HG02759 (cell line): ENCODE results near the gene ABCG1.
"Not testable (repeated sequence)": the region's sequence is repeated elsewhere in the genome, so short reads cannot be mapped to it uniquely, and the experiment has no call there.

Source experiments
- ATAC-seq: cut with Tn5 transposase; IDR thresholded peaks from one replicate; pipeline ENCODE4 v1.9.1; 2021; ENCODE audit warnings: mild to moderate bottlenecking, moderate library complexity; ENCODE audit not compliant: unreplicated experiment

Gene ABCG1

DNA sequence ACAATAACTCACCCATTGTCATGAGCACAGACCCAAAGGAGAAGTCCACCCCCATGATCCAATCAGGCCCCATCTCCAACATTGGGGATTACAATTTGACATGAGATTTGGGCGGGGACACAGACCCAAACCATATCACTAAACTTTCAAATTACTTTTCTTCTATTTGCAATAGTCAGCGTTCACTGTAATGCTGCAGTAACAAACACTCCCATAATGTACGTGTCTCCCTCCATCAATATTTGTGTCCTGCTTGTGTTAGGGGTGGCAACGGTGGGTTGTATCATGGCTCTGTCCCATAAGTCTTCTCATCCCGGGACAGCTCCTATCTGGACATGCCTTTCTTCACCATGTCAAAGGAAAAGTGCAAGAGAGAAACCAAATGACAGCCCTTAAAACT is 70.0 kb downstream of the ABCG1 start:
- ATAC-seq: no peak

GRCh38 chr21:42289926-42290325 is 71.0 kb downstream of the ABCG1 start:
- ATAC-seq: no peak

DNA sequence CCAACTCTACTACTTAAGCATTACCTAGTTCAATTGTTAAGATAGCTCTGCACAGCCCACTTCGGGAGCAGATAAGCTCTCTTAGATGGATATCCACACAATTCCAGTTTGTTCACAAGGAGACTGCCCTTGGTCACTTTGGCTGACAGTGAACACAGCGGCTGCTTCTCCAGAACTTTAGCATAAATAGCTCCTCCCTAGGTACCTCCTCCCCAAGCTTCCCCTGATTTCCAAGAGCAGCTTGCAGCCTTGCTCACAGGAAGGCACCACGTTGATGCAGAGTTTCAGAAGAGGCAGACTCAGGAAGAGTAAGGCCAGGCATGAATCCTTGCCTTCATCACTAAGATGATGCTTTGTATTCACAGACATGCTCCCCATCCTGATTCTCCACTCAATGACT is 71.6 kb downstream of the ABCG1 start:
- no peak for ATAC-seq

DNA sequence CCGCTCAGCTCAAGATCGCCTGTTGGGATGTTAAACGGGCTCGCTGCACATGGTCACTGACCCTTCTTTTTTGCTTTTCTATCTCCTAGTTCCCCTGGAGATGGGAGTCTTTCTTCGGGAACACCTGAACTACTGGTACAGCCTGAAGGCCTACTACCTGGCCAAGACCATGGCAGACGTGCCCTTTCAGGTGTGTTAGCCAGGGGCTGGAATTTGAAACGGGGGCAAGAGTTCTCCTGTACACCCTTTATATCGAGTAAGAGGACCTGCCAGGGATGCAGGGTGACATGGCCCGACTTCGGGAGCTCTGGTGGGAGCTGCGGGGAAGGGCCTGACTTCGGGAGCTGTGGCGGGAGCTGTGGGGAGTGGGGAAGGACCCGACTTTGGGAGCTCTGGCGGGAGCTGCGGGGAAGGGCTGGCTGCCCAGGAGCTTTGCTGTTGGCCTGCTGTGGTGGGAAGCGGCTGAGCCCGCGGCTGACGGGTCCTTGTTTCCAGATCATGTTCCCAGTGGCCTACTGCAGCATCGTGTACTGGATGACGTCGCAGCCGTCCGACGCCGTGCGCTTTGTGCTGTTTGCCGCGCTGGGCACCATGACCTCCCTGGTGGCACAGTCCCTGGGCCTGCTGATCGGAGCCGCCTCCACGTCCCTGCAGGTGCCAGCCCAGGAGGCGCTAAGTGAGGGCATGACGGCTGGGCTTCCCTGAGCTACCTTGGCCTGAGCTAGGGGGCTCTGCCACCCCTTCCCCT is 72.2 kb downstream of the ABCG1 start:
- ATAC-seq: no peak

GRCh38 chr21:42291751-42292562 is 73.0 kb downstream of the ABCG1 start:
- no peak for ATAC-seq

DNA sequence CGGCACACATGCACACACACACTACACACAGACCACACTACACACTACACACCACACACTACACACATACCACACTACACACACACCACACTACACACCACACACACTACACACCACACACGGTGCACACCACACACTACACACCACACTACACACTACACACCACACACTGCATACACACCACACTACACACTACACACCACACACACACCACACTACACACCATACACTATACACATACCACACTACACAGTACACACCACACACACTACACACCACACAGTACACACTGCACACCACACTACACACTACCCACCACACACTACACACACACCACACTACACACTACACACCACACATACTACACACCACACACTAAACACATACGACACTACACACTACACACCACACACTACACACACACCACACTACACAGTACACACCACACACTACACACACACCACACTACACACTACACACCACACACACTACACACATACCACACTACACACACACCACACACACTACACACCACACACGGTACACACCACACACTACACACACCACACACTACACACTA is 73.7 kb downstream of the ABCG1 start:
- not testable (repeated sequence) for ATAC-seq

DNA sequence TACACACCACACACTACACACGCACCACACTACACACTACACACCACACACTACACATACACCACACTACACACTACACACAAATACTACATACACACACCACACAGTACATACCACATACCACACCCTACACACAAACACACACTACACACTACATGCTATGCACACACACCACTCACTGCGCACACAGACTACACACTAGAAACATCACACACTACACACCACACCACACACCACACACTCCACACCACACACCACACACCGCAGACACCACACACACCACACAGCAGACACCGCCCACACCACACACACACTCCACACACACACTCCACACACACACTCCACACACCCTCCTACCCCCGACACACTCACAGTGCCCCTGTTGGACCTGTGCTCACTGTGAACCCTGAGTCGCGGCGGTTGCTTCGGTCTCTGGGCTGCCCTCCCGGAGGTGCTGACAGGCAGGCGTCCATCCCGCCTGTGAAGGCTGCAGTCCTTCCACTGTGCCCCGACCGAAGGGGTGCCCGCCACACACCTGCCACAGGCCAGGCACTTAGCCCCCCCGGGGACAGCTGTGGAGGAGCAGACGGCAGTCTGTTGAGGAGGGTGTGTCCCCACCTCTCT is 74.8 kb downstream of the ABCG1 start:
- no peak for ATAC-seq

DNA sequence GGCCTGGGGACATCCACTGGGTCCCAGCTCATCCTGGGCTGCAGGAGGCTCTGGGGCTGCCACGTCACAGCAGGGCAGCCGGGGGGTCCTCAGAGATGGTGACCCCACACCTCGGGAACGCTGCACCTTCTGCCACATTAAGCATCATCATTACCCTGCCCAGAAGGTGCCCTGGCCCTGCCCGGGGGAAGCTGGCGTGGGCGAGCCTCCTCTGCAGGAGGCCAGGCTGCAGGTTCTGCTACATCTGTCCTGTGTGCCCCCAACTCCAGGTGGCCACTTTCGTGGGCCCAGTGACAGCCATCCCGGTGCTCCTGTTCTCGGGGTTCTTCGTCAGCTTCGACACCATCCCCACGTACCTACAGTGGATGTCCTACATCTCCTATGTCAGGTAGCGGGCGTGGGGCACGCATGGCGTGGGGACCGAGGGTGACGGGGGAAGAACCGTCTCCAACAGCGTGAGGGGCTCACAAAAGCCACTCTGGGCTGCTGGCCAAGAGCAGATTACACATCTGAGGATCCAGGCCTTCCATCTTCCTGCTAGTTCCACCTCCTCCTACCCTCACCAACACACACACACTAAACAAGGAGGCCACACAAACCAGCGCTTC is 75.4 kb downstream of the ABCG1 start:
- no peak for ATAC-seq

DNA sequence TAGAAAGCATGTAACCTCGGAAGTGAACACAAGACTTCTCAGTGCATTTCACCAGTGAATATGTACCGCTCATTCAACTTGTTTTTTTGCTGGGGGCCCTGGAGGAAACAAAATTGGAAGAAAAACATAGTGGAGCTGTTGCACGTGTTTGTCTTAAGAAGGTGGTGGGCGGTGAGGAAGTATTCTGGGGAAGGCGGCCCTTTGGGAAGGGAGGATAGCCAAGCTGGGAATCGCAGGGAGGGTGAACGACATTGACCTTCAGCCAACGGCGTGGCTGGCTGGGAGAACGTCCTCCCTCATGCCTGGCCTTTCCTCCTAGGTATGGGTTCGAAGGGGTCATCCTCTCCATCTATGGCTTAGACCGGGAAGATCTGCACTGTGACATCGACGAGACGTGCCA is 76.9 kb downstream of the ABCG1 start:
- no peak for ATAC-seq

GRCh38 chr21:42296501-42296900 is 77.6 kb downstream of the ABCG1 start:
- no peak for ATAC-seq

GRCh38 chr21:42297377-42297776 is 78.4 kb downstream of the ABCG1 start:
- ATAC-seq: no peak

DNA sequence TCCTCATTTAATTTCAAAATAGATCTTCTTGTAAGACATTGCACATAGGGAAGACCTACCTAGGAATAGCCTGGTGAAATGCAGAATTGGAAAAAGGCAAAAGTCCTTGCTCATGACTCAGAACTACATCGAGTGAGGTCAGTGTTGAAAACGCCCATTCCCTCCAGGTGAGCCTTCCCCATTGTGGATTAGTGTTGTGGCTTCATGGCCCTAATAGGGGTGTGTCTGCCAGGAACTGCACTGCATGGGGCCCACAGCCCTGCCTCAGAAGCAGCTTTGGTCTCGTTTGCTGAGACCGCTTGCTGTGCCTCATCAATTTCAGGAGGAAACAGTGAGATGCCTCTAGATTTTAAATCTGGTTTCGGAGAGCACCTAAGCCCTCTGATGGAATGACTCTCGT is 79.3 kb downstream of the ABCG1 start:
- no peak for ATAC-seq

DNA sequence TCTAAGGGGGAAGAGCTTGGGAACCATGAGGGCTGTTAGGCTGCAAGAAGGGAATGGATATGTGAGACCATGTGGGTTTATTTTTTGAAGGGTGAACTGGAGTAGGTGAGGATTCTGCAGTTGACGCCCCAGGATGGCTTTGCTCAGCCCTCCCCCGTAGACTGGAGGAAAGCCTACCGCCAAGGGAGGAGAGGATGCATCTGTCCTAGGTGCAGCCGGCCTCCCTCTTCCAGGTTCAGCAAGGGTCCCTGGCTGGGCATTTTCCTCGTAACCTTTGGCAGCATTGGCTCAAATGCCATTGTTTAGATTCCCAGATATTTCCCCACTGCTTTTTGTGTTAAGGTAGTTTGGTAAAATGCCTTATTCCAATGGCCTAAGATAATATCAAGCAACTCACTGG is 79.7 kb downstream of the ABCG1 start:
- ATAC-seq: no peak

- ATAC-seq: no peak
Measured at GRCh38 chr21:42299324-42300044, 80.5 kb downstream of the ABCG1 start.

- no peak for ATAC-seq
Measured at GRCh38 chr21:42300045-42300583, 81.2 kb downstream of the ABCG1 start.

- no peak for ATAC-seq
Measured at GRCh38 chr21:42300956-42301355, 82.0 kb downstream of the ABCG1 start.

GRCh38 chr21:42301371-42302075 is 82.6 kb downstream of the ABCG1 start:
- no peak for ATAC-seq

DNA sequence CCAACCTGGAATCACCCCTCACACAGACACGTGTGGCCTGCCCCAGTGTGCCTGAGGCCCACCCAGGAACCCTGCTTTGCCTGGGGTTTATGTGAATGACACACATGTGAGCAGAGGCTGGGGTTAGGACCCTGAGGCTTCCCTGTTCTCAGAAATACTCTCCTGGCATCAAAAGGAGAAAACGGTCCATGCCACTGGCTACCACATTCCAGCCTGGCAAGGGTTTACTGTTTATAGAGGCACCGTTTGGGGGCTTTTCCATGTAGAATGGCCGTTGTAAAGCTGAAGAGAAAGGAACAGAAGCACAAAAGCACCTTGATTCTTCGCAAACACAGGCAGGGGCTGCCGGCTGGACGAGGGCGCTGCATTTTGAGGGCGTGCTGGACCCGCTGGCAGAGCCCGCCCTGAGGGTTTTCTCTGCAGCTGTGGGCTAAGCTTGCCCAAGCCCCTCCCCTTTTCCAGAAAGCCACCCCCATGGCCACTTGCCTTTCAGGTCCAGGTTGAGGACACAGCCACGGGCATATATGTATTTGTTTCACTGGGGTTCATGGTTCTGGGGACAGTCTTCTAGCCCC is 83.2 kb downstream of the ABCG1 start:
- no peak for ATAC-seq

GRCh38 chr21:42302794-42303193 is 83.9 kb downstream of the ABCG1 start:
- no peak for ATAC-seq
